ENCODE measurements around the gene FZD1.
A peak's percentile ranks its signal among the peaks of the same experiment; 100 is the strongest.

The FZD1 gene

DNA sequence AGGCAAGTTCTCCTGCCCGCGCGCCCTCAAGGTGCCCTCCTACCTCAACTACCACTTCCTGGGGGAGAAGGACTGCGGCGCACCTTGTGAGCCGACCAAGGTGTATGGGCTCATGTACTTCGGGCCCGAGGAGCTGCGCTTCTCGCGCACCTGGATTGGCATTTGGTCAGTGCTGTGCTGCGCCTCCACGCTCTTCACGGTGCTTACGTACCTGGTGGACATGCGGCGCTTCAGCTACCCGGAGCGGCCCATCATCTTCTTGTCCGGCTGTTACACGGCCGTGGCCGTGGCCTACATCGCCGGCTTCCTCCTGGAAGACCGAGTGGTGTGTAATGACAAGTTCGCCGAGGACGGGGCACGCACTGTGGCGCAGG is 1.4 kb downstream of the FZD1 start:
- peak; percentile 34 for DNase-seq

DNA sequence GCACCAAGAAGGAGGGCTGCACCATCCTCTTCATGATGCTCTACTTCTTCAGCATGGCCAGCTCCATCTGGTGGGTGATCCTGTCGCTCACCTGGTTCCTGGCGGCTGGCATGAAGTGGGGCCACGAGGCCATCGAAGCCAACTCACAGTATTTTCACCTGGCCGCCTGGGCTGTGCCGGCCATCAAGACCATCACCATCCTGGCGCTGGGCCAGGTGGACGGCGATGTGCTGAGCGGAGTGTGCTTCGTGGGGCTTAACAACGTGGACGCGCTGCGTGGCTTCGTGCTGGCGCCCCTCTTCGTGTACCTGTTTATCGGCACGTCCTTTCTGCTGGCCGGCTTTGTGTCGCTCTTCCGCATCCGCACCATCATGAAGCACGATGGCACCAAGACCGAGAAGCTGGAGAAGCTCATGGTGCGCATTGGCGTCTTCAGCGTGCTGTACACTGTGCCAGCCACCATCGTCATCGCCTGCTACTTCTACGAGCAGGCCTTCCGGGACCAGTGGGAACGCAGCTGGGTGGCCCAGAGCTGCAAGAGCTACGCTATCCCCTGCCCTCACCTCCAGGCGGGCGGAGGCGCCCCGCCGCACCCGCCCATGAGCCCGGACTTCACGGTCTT is 1.9 kb downstream of the FZD1 start:
- DNase-seq: peak; percentile 63

GRCh38 chr7:91266689-91267090 is 2.5 kb downstream of the FZD1 start:
- peak; percentile 58 for DNase-seq

DNA sequence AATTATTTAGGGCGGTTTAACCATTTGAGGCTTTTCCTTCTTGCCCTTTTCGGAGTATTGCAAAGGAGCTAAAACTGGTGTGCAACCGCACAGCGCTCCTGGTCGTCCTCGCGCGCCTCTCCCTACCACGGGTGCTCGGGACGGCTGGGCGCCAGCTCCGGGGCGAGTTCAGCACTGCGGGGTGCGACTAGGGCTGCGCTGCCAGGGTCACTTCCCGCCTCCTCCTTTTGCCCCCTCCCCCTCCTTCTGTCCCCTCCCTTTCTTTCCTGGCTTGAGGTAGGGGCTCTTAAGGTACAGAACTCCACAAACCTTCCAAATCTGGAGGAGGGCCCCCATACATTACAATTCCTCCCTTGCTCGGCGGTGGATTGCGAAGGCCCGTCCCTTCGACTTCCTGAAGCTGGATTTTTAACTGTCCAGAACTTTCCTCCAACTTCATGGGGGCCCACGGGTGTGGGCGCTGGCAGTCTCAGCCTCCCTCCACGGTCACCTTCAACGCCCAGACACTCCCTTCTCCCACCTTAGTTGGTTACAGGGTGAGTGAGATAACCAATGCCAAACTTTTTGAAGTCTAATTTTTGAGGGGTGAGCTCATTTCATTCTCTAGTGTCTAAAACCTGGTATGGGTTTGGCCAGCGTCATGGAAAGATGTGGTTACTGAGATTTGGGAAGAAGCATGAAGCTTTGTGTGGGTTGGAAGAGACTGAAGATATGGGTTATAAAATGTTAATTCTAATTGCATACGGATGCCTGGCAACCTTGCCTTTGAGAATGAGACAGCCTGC is 3.1 kb downstream of the FZD1 start:
- peak; percentile 57 for DNase-seq

DNA sequence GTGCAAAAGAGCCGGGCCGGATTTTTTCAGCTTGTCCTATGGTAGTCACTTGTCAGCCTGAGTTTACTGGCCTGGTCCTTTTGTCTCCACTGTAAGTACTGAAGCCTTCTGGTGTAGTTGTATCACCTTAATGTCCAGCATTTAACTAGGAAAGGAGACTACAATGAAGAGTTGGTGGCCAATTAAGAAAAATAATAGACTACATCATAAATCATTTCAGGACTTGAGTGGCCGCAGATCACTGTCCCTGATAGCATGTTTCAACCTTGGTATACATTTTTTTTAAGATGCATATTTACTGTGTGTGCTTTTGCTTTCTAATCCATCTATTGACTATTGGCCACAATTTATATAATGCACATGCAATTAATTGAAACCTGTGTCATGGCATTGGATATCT is 6.1 kb downstream of the FZD1 start:
- no peak for DNase-seq

GRCh38 chr7:91276909-91277308 is 12.7 kb downstream of the FZD1 start:
- DNase-seq: no peak

DNA sequence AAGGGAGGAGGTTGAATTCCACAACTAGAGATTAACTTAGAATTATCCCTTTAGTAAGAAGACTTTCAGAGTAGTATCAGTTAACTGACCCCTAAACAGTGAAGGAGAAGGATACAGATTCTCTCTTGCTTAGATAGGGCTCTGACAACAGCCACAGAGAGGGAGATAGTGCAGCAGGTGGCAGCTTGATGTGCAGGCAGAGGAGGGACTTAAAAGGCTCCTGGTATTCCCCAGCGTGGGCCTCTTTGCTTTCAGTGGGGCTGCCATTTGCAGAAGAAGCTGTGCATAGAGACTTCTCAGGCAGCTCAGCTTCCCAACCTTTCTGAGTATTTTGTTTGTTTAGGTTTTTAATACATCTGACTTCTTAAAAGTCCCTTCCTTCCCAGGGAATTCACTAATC is 16.0 kb downstream of the FZD1 start:
- DNase-seq: no peak

DNA sequence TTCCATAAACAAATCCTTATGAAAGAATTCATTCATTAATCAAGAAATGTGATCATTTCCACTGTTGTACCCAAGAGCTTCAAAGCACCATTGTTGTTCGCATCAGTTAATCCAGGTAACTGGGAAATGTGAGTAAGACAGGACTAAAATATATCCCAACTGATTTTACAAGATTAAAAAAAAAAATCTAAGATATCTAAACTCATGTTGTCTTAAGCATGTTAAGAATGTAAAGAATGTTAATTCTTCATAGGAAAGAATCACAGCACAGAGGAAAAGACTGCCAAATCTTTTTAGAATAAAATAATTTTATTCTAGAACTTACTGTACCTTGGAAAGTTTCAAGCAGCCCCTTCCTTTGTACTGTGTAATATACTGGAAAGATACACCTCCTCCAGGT is 16.4 kb downstream of the FZD1 start:
- DNase-seq: no peak

DNA sequence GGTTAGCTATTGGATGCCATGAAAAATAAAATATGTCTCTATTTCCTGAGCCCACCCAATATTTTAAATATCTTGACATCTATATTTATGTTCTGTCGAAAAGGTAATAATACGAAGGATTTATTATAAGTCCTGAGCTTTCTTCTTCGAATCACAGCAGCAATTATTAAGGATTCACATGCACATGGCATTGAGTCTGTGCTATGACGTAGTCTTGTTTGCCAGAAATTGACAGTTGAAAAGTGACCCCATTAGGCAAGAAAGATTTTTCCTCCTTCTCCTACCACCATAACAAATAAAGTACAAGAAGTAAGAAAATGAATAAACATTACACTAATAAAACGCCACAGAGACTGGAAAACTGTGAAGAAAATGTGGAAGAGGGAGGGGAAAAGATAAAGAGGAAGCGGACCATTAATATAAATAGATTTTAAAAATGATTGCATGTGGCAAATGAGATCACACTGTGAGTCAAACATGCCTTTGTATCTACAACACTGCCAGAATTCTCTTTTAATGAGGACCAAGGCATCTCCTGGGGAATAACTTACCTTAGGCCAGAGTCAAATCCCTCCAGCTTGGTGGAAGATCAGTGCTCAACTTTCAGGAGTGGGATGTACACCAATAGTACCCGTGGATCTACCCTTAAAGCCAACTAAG is 21.6 kb downstream of the FZD1 start:
- peak; percentile 71 for DNase-seq

- peak; percentile 96 for DNase-seq
Measured at GRCh38 chr7:91286432-91286831, 22.2 kb downstream of the FZD1 start.

DNA sequence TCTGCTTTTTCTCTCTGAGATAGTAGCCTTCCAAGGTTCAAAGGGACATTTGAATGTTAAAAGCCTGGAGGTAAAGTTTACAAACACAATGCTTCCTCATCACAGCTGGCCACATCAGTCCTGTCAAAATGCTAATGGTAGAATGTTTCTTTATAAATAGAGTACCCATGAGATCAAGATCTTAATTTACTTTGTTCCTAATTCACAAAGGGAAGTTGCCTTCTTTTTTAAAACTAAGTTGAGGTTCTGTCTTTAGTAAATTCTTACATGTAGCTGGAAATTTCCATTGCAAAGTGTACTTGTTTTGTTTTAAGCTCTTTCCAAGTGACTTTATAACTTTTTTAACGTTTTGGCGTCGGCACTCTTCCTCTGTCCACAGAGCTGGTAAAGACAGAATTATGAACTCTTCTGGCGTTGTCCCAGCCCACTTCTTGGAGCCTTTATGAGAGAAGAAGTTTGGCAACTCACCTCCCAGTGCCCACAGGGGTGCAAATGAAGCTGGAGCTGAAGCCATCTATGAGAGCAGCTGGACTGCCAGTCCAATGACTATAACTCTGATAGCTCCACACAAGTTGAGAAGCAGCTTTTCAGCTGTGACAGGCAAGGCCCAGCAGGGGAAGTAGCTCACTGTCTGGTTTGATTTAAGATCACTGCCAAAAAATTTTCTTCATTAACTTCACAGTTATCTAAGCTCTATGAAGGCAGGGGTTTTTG is 23.3 kb downstream of the FZD1 start:
- no peak for DNase-seq

- DNase-seq: no peak
Measured at GRCh38 chr7:91288208-91288824, 24.1 kb downstream of the FZD1 start.

- DNase-seq: no peak
Measured at GRCh38 chr7:91289633-91290254, 25.5 kb downstream of the FZD1 start.

DNA sequence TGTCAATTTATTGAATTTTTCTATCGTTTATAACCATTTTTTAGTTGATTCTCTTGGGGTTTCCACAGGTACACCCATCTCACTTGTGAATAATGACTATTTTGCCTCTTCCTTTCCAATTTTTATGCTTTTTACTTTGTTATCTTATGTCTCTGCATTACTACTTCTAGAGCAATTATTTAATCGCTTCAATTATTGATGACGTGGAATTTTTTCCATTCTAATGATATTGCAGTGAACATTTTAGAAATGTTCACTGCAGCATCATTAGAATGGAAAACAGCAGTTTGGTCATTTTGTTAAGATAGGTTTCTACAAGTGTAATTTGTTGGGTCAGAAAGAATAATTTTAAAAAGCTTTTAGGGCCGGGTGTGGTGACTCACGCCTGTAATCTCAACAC is 27.1 kb downstream of the FZD1 start:
- no peak for DNase-seq

- no peak for DNase-seq
Measured at GRCh38 chr7:91291902-91292301, 27.7 kb downstream of the FZD1 start.

- DNase-seq: no peak
Measured at GRCh38 chr7:91292506-91292905, 28.3 kb downstream of the FZD1 start.

GRCh38 chr7:91293136-91293535 is 28.9 kb downstream of the FZD1 start:
- DNase-seq: peak; percentile 33

DNA sequence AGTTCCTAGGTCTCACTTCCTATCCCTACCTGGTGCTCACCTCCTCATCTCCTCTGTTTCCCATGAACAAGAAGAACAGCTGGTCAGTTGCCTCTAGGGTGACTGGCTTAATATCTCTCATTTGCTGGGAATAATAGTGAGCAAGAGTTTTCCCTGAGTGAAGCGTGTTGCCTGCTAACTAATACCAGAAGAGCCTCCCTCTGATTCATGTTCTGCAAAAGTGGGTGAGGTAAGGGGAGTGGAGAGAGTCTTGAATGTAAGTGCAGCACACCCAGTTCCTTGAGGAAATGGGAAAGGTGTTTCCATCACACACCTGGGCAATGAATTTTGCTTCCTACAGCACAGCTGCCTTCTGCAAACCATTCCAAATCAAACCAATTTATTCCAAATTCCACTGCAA is 29.6 kb downstream of the FZD1 start:
- no peak for DNase-seq

DNA sequence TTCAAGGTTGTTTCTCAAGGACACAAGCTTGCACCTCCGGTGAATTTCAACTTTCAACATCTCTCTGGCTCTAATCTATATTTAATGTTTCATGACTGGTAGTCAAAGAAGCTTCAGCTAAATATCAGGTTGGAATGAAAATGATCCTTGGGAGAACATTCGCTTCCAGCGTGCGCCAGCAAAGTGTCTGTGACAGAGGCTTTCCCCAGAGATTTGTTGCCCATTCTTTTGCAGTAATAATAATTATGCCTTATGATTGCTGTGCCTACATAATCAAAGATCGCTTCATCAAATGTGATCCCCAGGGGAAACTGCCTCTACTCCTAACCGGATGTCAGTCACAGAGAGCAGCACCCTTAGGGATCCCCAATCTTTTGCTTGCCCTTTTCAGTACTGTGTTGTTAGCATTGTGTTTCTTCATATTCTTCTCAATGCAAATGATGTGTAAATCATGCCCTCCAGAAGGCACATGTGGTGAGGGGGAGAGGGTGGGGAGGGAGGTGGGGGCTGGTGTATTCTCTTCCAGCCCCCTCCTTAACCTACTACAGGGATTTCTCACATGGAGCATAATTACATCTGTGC is 30.5 kb downstream of the FZD1 start:
- no peak for DNase-seq

DNA sequence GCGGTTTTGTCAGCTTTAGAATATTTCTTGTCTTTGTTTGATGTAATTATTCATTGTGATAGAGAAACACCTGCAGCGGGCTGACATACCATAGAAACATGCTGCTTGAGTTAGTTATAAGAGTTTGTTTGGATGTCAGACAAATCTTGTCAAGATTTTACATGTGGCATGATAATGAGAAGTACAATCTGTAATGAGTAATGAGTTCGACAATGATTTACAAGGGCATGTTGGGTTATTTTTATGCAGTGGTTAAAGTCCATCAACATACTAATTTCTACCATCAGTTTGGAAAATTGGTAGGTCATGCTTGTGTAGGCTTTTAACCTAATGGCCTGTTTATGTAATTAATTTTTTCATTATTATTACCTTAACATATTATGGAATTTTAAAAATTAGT is 31.3 kb downstream of the FZD1 start:
- DNase-seq: no peak

DNA sequence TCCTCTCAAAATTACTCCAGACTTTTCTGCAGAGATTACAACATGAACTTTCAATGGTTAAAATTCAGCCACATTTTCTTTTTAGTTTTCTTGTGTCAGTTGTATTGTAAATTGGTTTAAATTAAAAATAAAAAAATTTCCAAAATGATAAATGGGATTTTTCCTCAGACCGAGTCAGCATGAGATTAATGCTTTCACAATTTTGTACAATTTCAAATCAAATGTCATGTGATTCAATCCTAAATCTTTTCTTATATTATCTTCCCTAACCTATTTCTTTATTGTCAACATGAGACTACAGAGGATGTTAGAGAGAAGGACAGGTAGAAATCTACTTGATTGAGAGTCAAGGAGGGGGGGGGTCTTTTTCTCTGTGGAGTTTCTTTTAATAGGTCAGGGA is 33.7 kb downstream of the FZD1 start:
- DNase-seq: no peak
